Endothelial cell of umbilical vein (primary cell): ENCODE measurements around the gene AGK. TPM values are rescaled to one million over a fixed set of nuclear protein-coding genes. Genes with fewer than 3 reads are reported as not detected.

Experiments
- BruUV-seq: library from RNA; stranded (reverse); fragments of 400-500 nt; replicated peaks from 2 replicates; lab custom pipeline; 2021; lab: Mats Ljungman, UMichigan
- CTCF ChIA-PET: fragments of 300-600, 350-600 bp; sonication (Branson Sonifier 250); formaldehyde crosslinking; loops from one replicate; lab custom pipeline; 2021; ENCODE audit warnings: antibody characterized with exemption, inconsistent platforms; lab: Charles Lee
- POLR2A ChIA-PET: fragments of 300-600, 350-600 bp; sonication (Branson Sonifier 250); formaldehyde crosslinking; loops from one replicate; lab custom pipeline; 2021; ENCODE audit warnings: antibody characterized with exemption, inconsistent platforms; lab: Charles Lee
- DNase-seq: peaks from one replicate; pipeline ENCODE4 v3.0.0-alpha.2; 2011; ENCODE audit warnings: low read depth, low spot score
- FAIRE-seq: peaks from 2 replicates; lab custom pipeline; 2011; peaks lifted over from hg19 to GRCh38; lab: Jason Lieb, UNC
- H2AFZ ChIP-seq: 2 replicates; pipeline ENCODE4 v1.6.0; 2012; ENCODE audit warnings: low read depth, low read length, control low read depth, inconsistent platforms
- H3K27ac ChIP-seq: 2 replicates; pipeline ENCODE4 v1.5.1; 2011; ENCODE audit warnings: low read depth, mild to moderate bottlenecking, control low read depth, low read length, moderate library complexity; ENCODE audit not compliant: insufficient read depth
- H3K27me3 ChIP-seq, 2 experiments: 2 replicates each; pipeline versions ENCODE4 v1.6.0 to v1.6.1; 2011; ENCODE audit warnings: low read length in 2 of 2, mixed read lengths in 1 of 2; ENCODE audit not compliant: control insufficient read depth in 2 of 2, insufficient read depth in 2 of 2
- H3K36me3 ChIP-seq, 2 experiments: 2 replicates in 1 of 2; 3 replicates in 1 of 2; pipeline ENCODE4 v1.5.1; 2011; ENCODE audit warnings: low read length in 2 of 2, mild to moderate bottlenecking in 1 of 2, moderate library complexity in 1 of 2; ENCODE audit not compliant: control insufficient read depth in 2 of 2, insufficient read depth in 2 of 2; ENCODE audit errors: extremely low read depth in 1 of 2
- H3K4me1 ChIP-seq: 3 replicates; pipeline ENCODE4 v1.5.1; 2011; ENCODE audit warnings: mild to moderate bottlenecking, low read length; ENCODE audit not compliant: control insufficient read depth, insufficient read depth; ENCODE audit errors: extremely low read depth
- H3K4me2 ChIP-seq: 2 replicates; pipeline ENCODE4 v1.6.1; 2011; ENCODE audit warnings: low read length, control low read depth, mixed read lengths; ENCODE audit not compliant: insufficient read depth
- H3K4me3 ChIP-seq, 3 experiments: fragments of 200-600 bp in 1 of 3; sonication (generic), shearing (Covaris generic) in 1 of 3; replicated peaks in 1 of 3; 2 replicates each; pipeline ENCODE4 v1.5.1; 2011 to 2016; ENCODE audit warnings: control low read depth in 3 of 3, low read length in 3 of 3, mild to moderate bottlenecking in 2 of 3, inconsistent platforms in 1 of 3, low read depth in 1 of 3, moderate library complexity in 1 of 3; ENCODE audit not compliant: insufficient read depth in 1 of 3
- H3K79me2 ChIP-seq: 2 replicates; pipeline ENCODE4 v1.6.0; 2012; ENCODE audit warnings: low read length, inconsistent platforms; ENCODE audit not compliant: control insufficient read depth, insufficient read depth
- H3K9ac ChIP-seq: replicated peaks from 2 replicates; pipeline ENCODE3; 2011; ENCODE audit warnings: low read length, control low read depth; ENCODE audit not compliant: insufficient read depth; ENCODE audit errors: extremely low read depth
- H3K9me1 ChIP-seq: replicated peaks from 3 replicates; pipeline ENCODE4 v1.6.0; 2011; ENCODE audit warnings: mild to moderate bottlenecking, low read length; ENCODE audit not compliant: control insufficient read depth, insufficient read depth; ENCODE audit errors: extremely low read depth
- H3K9me3 ChIP-seq: replicated peaks from 2 replicates; pipeline ENCODE4 v1.5.1; 2012; ENCODE audit warnings: low read length, inconsistent platforms; ENCODE audit not compliant: control insufficient read depth, insufficient read depth
- H4K20me1 ChIP-seq: replicated peaks from 2 replicates; pipeline ENCODE3; 2011; ENCODE audit warnings: mild to moderate bottlenecking, low read length; ENCODE audit not compliant: control insufficient read depth, insufficient read depth; ENCODE audit errors: extremely low read depth
- CTCF ChIP-seq, 2 donors: IDR thresholded peaks; 1 replicate in 1 of 2; 2 replicates in 1 of 2; pipeline ENCODE4 v1.5.1; 2011; ENCODE audit warnings: low read length in 2 of 2, mild to moderate bottlenecking in 2 of 2, moderate library complexity in 2 of 2, control low read depth in 1 of 2, inconsistent platforms in 1 of 2, low read depth in 1 of 2; ENCODE audit not compliant: insufficient read depth in 1 of 2; ENCODE audit errors: extremely low read depth in 1 of 2
- EZH2 ChIP-seq: IDR thresholded peaks from 2 replicates; pipeline ENCODE4 v1.6.1; 2012; ENCODE audit warnings: borderline replicate concordance, low read depth, mild to moderate bottlenecking, moderate library complexity, low read length, inconsistent platforms; ENCODE audit not compliant: severe bottlenecking
- FOS ChIP-seq: IDR thresholded peaks from 2 replicates; pipeline ENCODE4 v1.6.1; 2011; ENCODE audit warnings: mild to moderate bottlenecking, low read length, moderate library complexity, borderline replicate concordance; ENCODE audit not compliant: insufficient read depth
- GATA2 ChIP-seq: IDR thresholded peaks from 2 replicates; pipeline ENCODE4 v1.7.0; 2011; ENCODE audit warnings: low read depth, mild to moderate bottlenecking, moderate library complexity, mixed read lengths, low read length; ENCODE audit not compliant: insufficient read length, insufficient read depth
- JUN ChIP-seq: IDR thresholded peaks from 2 replicates; pipeline ENCODE4 v1.6.1; 2011; ENCODE audit warnings: borderline replicate concordance, low read depth; ENCODE audit not compliant: insufficient read length, insufficient read depth
- MAX ChIP-seq: IDR thresholded peaks from 2 replicates; pipeline ENCODE4 v1.6.1; 2011; ENCODE audit not compliant: insufficient read depth, insufficient read length
- MYC ChIP-seq: IDR thresholded peaks from one replicate; pipeline ENCODE4 v1.6.1; 2011; ENCODE audit warnings: mild to moderate bottlenecking, low read depth, low read length
- POLR2A ChIP-seq: IDR thresholded peaks from 2 replicates; pipeline ENCODE4 v1.6.1; 2012; ENCODE audit warnings: low read depth, mild to moderate bottlenecking, control low read depth, low read length
- POLR2AphosphoS5 ChIP-seq: IDR thresholded peaks from 2 replicates; pipeline ENCODE4 v1.6.1; 2012; ENCODE audit warnings: low read depth, mild to moderate bottlenecking, control low read depth, low read length, moderate library complexity; ENCODE audit not compliant: insufficient read depth
- dilution Hi-C: fragments of 300-500 bp; cut with MboI; formaldehyde crosslinking; loops from one replicate; pipeline ENCODE4 v1.15.0; 2019; ENCODE audit warnings: low sequenced_read_pairs; ENCODE audit not compliant: extremely low pct_ligation_motif_present
- intact Hi-C: fragments of 100-400 bp; cut with micrococcal nuclease; formaldehyde crosslinking; loops from one replicate; pipeline ENCODE4 v1.10.0; 2022
- polyA plus RNA-seq, 4 experiments: library from polyadenylated mRNA; depleted of rRNA in 3 of 4; stranded (reverse) in 3 of 4; unstranded in 1 of 4; fragments of >200 nt; gene quantifications; 2 replicates each; pipeline versions ENCODE4 v1.2.1 to v1.2.3, GENCODE V29; 2011 to 2012; ENCODE audit warnings: missing spikeins in 1 of 4
- total RNA-seq: library from RNA; stranded (reverse); gene quantifications from 2 replicates; pipeline ENCODE4 v1.2.3, GENCODE V29; 2021

AGK gene
- total and polyA plus RNA-seq, 2 donors (not counting 3 experiments of a cell fraction or from before 2014, with no cell fraction given): 23.6 to 34.3 TPM

- H3K9me1 ChIP-seq: no peaks in the 10 kb centered on the region
- intact Hi-C loops (no loop called here), dilution Hi-C loops (no loop called here)
- H3K79me2 ChIP-seq: peaks cover 3% of the 10 kb centered on the region
- no peak overlapping the region for H3K4me3 ChIP-seq
- no peak overlapping the region for H3K4me2 ChIP-seq
- peaks cover 0 to 4% of the 10 kb centered on the region in 2 experiments for H3K36me3 ChIP-seq
- H4K20me1 ChIP-seq: no peaks in the 10 kb centered on the region
- POLR2A ChIA-PET: no interaction called here
- CTCF ChIA-PET: interaction anchor here (0.8 kb wide), 1 partner anchor 38 kb away, joined by 3 read pairs; no protein-coding TSS in a partner anchor
- DNase-seq (no peak), FAIRE-seq (no peak)
- no peaks in the 10 kb centered on the region for H3K9me3 ChIP-seq
- H3K9ac ChIP-seq: no peak overlapping the region
- TF ChIP-seq JUN (no peak), FOS (no peak), GATA2 (no peak), CTCF (IDR thresholded peaks at IDR 0.05; ENCODE audit: extremely low read depth in 1 of 2, insufficient read depth in 1 of 2, low read depth in 1 of 2, low read length in 2 of 2) (no peak), MAX (no peak), MYC (no peak), POLR2A (no peak), POLR2AphosphoS5 (no peak), EZH2 (no peak)
- no peak overlapping the region for H3K27ac ChIP-seq
- no peak overlapping the region for H2AFZ ChIP-seq
- H3K27me3 ChIP-seq: no peaks in the 10 kb centered on the region
- no peaks in the 10 kb centered on the region for H3K4me1 ChIP-seq
- BruUV-seq: no TSS peak
Measured at GRCh38 chr7:141571059-141571458, 19.8 kb downstream of the AGK start.
